ENCODE data around the gene MVK. TPM values are rescaled to one million over a fixed set of nuclear protein-coding genes. Genes with fewer than 3 reads are reported as not detected.

Gene MVK
- total RNA-seq, 2 experiments from 2014 or later, result 19.8 to 20.2 TPM

GRCh38 chr12:109588461-109589239 lies 15.1 kb downstream of the MVK start:
- H3K36me3 Mint-ChIP-seq (ENCODE audit: low read depth), result peaks cover 12% of the 10 kb centered on the region
- no peak overlapping the region for H3K27ac Mint-ChIP-seq
- H3K4me1 Mint-ChIP-seq (ENCODE audit: low read depth), result no peaks in the 10 kb centered on the region
- intact Hi-C loops (cut with micrococcal nuclease), result no loop called here
- CTCF ChIA-PET, result interaction anchor here (0.5 to 2.7 kb wide), 3 partner anchors 8 to 105 kb away, joined by 3 to 6 read pairs (median 5); no protein-coding TSS in a partner anchor
- no peak for DNase-seq
- no peak overlapping the region for H3K4me3 Mint-ChIP-seq
- no peaks in the 10 kb centered on the region for H3K27me3 Mint-ChIP-seq (ENCODE audit: low read depth)
- no peaks in the 10 kb centered on the region for H3K9me3 Mint-ChIP-seq

GRCh38 chr12:109589240-109589590 lies 15.6 kb downstream of the MVK start:
- Mint-ChIP-seq H3K27ac (no peak overlapping the region), H3K9me3 (no peaks in the 10 kb centered on the region), H3K36me3 (ENCODE audit: low read depth) (peaks cover 12% of the 10 kb centered on the region), H3K27me3 (ENCODE audit: low read depth) (no peaks in the 10 kb centered on the region), H3K4me3 (no peak overlapping the region), H3K4me1 (ENCODE audit: low read depth) (peaks cover 4% of the 10 kb centered on the region)
- intact Hi-C loops (cut with micrococcal nuclease), result no loop called here
- CTCF ChIA-PET, result interaction anchor here (0.7 to 2.7 kb wide), 2 partner anchors 8 to 105 kb away, joined by 3 to 6 read pairs; no protein-coding TSS in a partner anchor
- DNase-seq, result no peak

GRCh38 chr12:109589691-109590245 lies 16.2 kb downstream of the MVK start:
- DNase-seq, result no peak
- CTCF ChIA-PET, result no interaction called here
- intact Hi-C loops (cut with micrococcal nuclease), result no loop called here
- Mint-ChIP-seq H3K9me3 (no peaks in the 10 kb centered on the region), H3K27ac (no peak overlapping the region), H3K4me1 (ENCODE audit: low read depth) (peaks cover 10% of the 10 kb centered on the region), H3K36me3 (ENCODE audit: low read depth) (peaks cover 12% of the 10 kb centered on the region), H3K4me3 (no peak overlapping the region), H3K27me3 (ENCODE audit: low read depth) (no peaks in the 10 kb centered on the region)

- CTCF ChIA-PET, result interaction anchor here (0.6 kb wide), 1 partner anchor 159 kb away, joined by 4 read pairs; no protein-coding TSS in a partner anchor
These were observed 17.0 kb downstream of the MVK start for GRCh38 chr12:109590566-109590965.

GRCh38 chr12:109591041-109591440 lies 17.4 kb downstream of the MVK start:
- DNase-seq, result no peak
- Mint-ChIP-seq H3K9me3 (no peaks in the 10 kb centered on the region), H3K4me1 (ENCODE audit: low read depth) (peaks cover 23% of the 10 kb centered on the region)

More at GRCh38 chr12:109590566-109590965, 17.0 kb downstream of the MVK start:
- intact Hi-C loops (cut with micrococcal nuclease), result no loop called here
- Mint-ChIP-seq H3K36me3 (ENCODE audit: low read depth) (peaks cover 12% of the 10 kb centered on the region), H3K4me1 (ENCODE audit: low read depth) (peaks cover 18% of the 10 kb centered on the region), H3K27me3 (ENCODE audit: low read depth) (no peaks in the 10 kb centered on the region), H3K9me3 (no peaks in the 10 kb centered on the region), H3K27ac (no peak overlapping the region), H3K4me3 (no peak overlapping the region)
- DNase-seq, result no peak

GRCh38 chr12:109592195-109592904 lies 18.8 kb downstream of the MVK start:
- intact Hi-C loops (cut with micrococcal nuclease), result no loop called here
- Mint-ChIP-seq H3K27ac (no peak overlapping the region), H3K36me3 (ENCODE audit: low read depth) (peaks cover 10% of the 10 kb centered on the region), H3K9me3 (no peaks in the 10 kb centered on the region), H3K4me3 (no peak overlapping the region), H3K27me3 (ENCODE audit: low read depth) (no peaks in the 10 kb centered on the region), H3K4me1 (ENCODE audit: low read depth) (peaks cover 29% of the 10 kb centered on the region)
- no peak for DNase-seq
- CTCF ChIA-PET, result interaction anchor here (0.6 kb wide), 1 partner anchor 1243 kb away, joined by 3 read pairs; no protein-coding TSS in a partner anchor

More at GRCh38 chr12:109591041-109591440, 17.4 kb downstream of the MVK start:
- CTCF ChIA-PET, result no interaction called here
- no peak overlapping the region for H3K4me3 Mint-ChIP-seq
- no peaks in the 10 kb centered on the region for H3K27me3 Mint-ChIP-seq (ENCODE audit: low read depth)
- intact Hi-C loops (cut with micrococcal nuclease), result no loop called here
- no peak overlapping the region for H3K27ac Mint-ChIP-seq
- H3K36me3 Mint-ChIP-seq (ENCODE audit: low read depth), result peaks cover 12% of the 10 kb centered on the region

- Mint-ChIP-seq H3K9me3 (no peaks in the 10 kb centered on the region), H3K4me3 (no peak overlapping the region), H3K27ac (no peak overlapping the region), H3K36me3 (ENCODE audit: low read depth) (peaks cover 10% of the 10 kb centered on the region), H3K4me1 (ENCODE audit: low read depth) (peaks cover 33% of the 10 kb centered on the region), H3K27me3 (ENCODE audit: low read depth) (no peaks in the 10 kb centered on the region)
- intact Hi-C loops (cut with micrococcal nuclease), result no loop called here
- DNase-seq, result no peak
- CTCF ChIA-PET, result interaction anchor here (0.6 kb wide), 1 partner anchor 1244 kb away, joined by 3 read pairs; no protein-coding TSS in a partner anchor
These were observed 19.3 kb downstream of the MVK start for GRCh38 chr12:109592905-109593272.

- Mint-ChIP-seq H3K9me3 (no peaks in the 10 kb centered on the region), H3K4me1 (ENCODE audit: low read depth) (peaks cover 35% of the 10 kb centered on the region), H3K27ac (no peak overlapping the region), H3K36me3 (ENCODE audit: low read depth) (peaks cover 7% of the 10 kb centered on the region), H3K27me3 (ENCODE audit: low read depth) (no peaks in the 10 kb centered on the region), H3K4me3 (no peak overlapping the region)
- CTCF ChIA-PET, result interaction anchor here (0.5 to 5.0 kb wide), 7 partner anchors 8 to 254 kb away, joined by 3 to 32 read pairs (median 3); partner anchors contain the start of genes MMAB and MVK
- intact Hi-C loops (cut with micrococcal nuclease), result loop anchor here (1.0 to 5.0 kb wide), 2 partner anchors 21 to 288 kb away; partner anchors contain the start of genes GLTP, MMAB and MVK
- DNase-seq, result no peak
These were observed 21.1 kb downstream of the MVK start for GRCh38 chr12:109594556-109595317.

- no peaks in the 10 kb centered on the region for H3K27me3 Mint-ChIP-seq (ENCODE audit: low read depth)
- intact Hi-C loops (cut with micrococcal nuclease), result loop anchor here (1.0 to 5.0 kb wide), 2 partner anchors 22 to 287 kb away; partner anchors contain the start of genes GLTP, MMAB and MVK
- no peak overlapping the region for H3K27ac Mint-ChIP-seq
- H3K4me3 Mint-ChIP-seq, result no peak overlapping the region
- H3K36me3 Mint-ChIP-seq (ENCODE audit: low read depth), result peaks cover 7% of the 10 kb centered on the region
- H3K9me3 Mint-ChIP-seq, result no peaks in the 10 kb centered on the region
- H3K4me1 Mint-ChIP-seq (ENCODE audit: low read depth), result peaks cover 35% of the 10 kb centered on the region
- CTCF ChIA-PET, result interaction anchor here (0.5 to 5.0 kb wide), 6 partner anchors 8 to 253 kb away, joined by 3 to 32 read pairs (median 3); partner anchors contain the start of genes MMAB and MVK
- DNase-seq, result peak; percentile 91
These were observed 21.8 kb downstream of the MVK start for GRCh38 chr12:109595321-109595902.

- intact Hi-C loops (cut with micrococcal nuclease), result loop anchor here (1.0 to 5.0 kb wide), 4 partner anchors 78 to 286 kb away; partner anchors contain the start of genes FAM222A and GLTP
- CTCF ChIA-PET, result interaction anchor here (0.6 to 5.0 kb wide), 23 partner anchors 9 to 373 kb away, joined by 3 to 32 read pairs (median 4); partner anchors contain the start of genes FAM222A, MMAB and MVK
- H3K4me1 Mint-ChIP-seq (ENCODE audit: low read depth), result peaks cover 35% of the 10 kb centered on the region
- DNase-seq, result peak; percentile 63
- peaks cover 7% of the 10 kb centered on the region for H3K36me3 Mint-ChIP-seq (ENCODE audit: low read depth)
- no peaks in the 10 kb centered on the region for H3K9me3 Mint-ChIP-seq
- no peaks in the 10 kb centered on the region for H3K27me3 Mint-ChIP-seq (ENCODE audit: low read depth)
- no peak overlapping the region for H3K27ac Mint-ChIP-seq
- no peak overlapping the region for H3K4me3 Mint-ChIP-seq
These were observed 23.0 kb downstream of the MVK start for GRCh38 chr12:109596418-109597244.
